ENCODE data around the gene YWHAH. TPM values are rescaled to one million over a fixed set of nuclear protein-coding genes. Genes with fewer than 3 reads are reported as not detected.

YWHAH gene
- total and polyA plus RNA-seq, 2 of the 4 experiments (the other 2 are of a cell fraction): 147 to 173 TPM

DNA sequence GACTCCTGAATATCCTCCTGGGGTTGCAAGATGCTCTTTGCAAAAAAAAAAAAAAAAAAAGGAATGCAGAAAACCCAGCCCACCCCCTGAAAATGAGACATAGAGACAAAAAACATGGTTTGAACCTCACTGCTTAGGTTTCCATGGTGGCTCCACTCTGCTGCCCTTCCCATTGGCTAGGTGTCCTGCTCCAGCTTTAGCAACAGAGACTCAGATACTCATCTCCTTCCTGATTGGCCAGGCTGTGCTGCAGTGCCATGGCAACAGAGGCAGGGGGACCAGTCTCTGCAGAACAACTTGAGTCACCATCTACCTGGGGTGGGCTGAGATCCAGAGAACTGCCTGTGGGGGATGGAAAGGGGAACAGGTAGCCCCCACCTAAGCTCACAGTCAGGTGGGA lies 17.4 kb upstream of the YWHAH start:
- Histone ChIP-seq H4K8ac (ENCODE audit: low read depth in 2 of 2, low read length in 2 of 2) (no peak overlapping the region), H3K79me1 (ENCODE audit: low read depth in 1 of 2, low read length in 2 of 2) (no peaks in the 10 kb centered on the region), H2BK15ac (ENCODE audit: low read depth, low read length) (no peak overlapping the region), H2BK20ac (ENCODE audit: low read depth, low read length) (no peak overlapping the region), H3K4ac (ENCODE audit: low read depth, low read length) (no peak overlapping the region), H3K18ac (ENCODE audit: low read depth, low read length) (no peak overlapping the region), H3K36me3 (ENCODE audit: control insufficient read depth, insufficient read depth, low read length) (no peaks in the 10 kb centered on the region), H2BK5ac (ENCODE audit: low read depth, low read length, poor library complexity, severe bottlenecking) (no peak overlapping the region), H2AFZ (replicated peaks; ENCODE audit: low read length, poor library complexity) (no peak overlapping the region), H3K23ac (ENCODE audit: low read depth, low read length) (no peak overlapping the region; the same call in 1 of the 2 replicates), H3K4me1 (ENCODE audit: control insufficient read depth, insufficient read depth, low read length) (no peaks in the 10 kb centered on the region), H3K9me3 (ENCODE audit: control insufficient read depth, insufficient read depth, low read length) (no peaks in the 10 kb centered on the region), H2AK9ac (replicated peaks; ENCODE audit: low read depth, low read length, poor library complexity) (no peak overlapping the region), H3K56ac (ENCODE audit: extremely low read depth, insufficient read depth, low read length) (no peak overlapping the region), H3K9me1 (ENCODE audit: insufficient read depth, low read length) (0 out of 2 replicates have a peak, but pooled peaks cover 6% of the 10 kb centered on the region), H3K4me3 (ENCODE audit: insufficient read depth, low read depth, low read length) (no peak overlapping the region), H3K27me3 (ENCODE audit: control insufficient read depth, insufficient read depth, low read length) (peaks cover 21% of the 10 kb centered on the region), H4K91ac (ENCODE audit: insufficient read depth, low read depth, low read length) (no peak overlapping the region), H4K5ac (ENCODE audit: low read depth, low read length) (no peak overlapping the region), H3K27ac (ENCODE audit: insufficient read depth, low read length) (no peak overlapping the region), H3K9ac (ENCODE audit: low read depth, low read length) (no peak overlapping the region), H2BK120ac (ENCODE audit: low read depth, low read length) (no peak overlapping the region), H2AK5ac (ENCODE audit: low read depth, low read length) (no peak overlapping the region), H3K14ac (replicated peaks; ENCODE audit: low read depth, low read length) (no peak overlapping the region), H4K20me1 (ENCODE audit: insufficient read depth, low read length) (no peaks in the 10 kb centered on the region), H3K4me2 (ENCODE audit: low read depth, low read length) (no peak overlapping the region)
- ATAC-seq (ENCODE audit: low read depth): peak; percentile 61; the same call in 1 of the 2 replicates
- intact Hi-C loops (cut with micrococcal nuclease): no loop called here
- TF ChIP-seq BHLHE40 (IDR thresholded peaks at IDR 0.05; ENCODE audit: low read depth, low read length): no peak
- peak; percentile 65; the same call in 1 of the 2 replicates for TF ChIP-seq RFX5 (IDR thresholded peaks at IDR 0.05; ENCODE audit: low read depth, low read length)
- TF ChIP-seq SMC3 (IDR thresholded peaks at IDR 0.05; ENCODE audit: low read depth, low read length): no peak
- TF ChIP-seq RCOR1 (IDR thresholded peaks at IDR 0.05; ENCODE audit: insufficient replicate concordance, low read length): no peak
- no peak for TF ChIP-seq CEBPB (IDR thresholded peaks at IDR 0.05; ENCODE audit: low read depth, low read length)
- no peak for DNase-seq
- CTCF ChIA-PET: no interaction called here
- in situ Hi-C loops (cut with MboI; ENCODE audit: low sequenced_read_pairs): no loop called here
- no TSS peak for BruUV-seq (replicated peaks)
- dilution Hi-C loops (cut with HindIII; ENCODE audit: low sequenced_read_pairs, unreplicated experiment): no loop called here
- POLR2A ChIA-PET (ENCODE audit: unreplicated experiment): no interaction called here
